Gastrocnemius medialis (tissue), 4 donors: ENCODE data around the gene ATP11A.

Experiments
- CTCF ChIP-seq, 5 experiments: fragments of 450-650 bp in 3 of 5; fragments of 200-600 bp in 2 of 5; sonication (generic) in 2 of 5; IDR thresholded peaks in 4 of 5; conservative IDR thresholded peaks in 1 of 5; 1 replicate in 4 of 5; 2 replicates in 1 of 5; pipeline ENCODE4 v1.5.1; 2016 to 2019; ENCODE audit warnings: antibody characterized with exemption in 5 of 5, mild to moderate bottlenecking in 3 of 5, moderate library complexity in 3 of 5
- POLR2A ChIP-seq, 2 donors: fragments of 450-650 bp; IDR thresholded peaks; one replicate each; pipeline ENCODE4 v1.6.1; 2017; ENCODE audit warnings: antibody characterized with exemption in 2 of 2, mild to moderate bottlenecking in 2 of 2, moderate library complexity in 2 of 2

GRCh38 chr13:112905619-112905989 is 215.8 kb downstream of the ATP11A start:
- TF ChIP-seq CTCF (IDR thresholded peaks at IDR 0.05 in 4 of 5, conservative IDR thresholded peaks at IDR 0.05 in 1 of 5), result no peak
- TF ChIP-seq POLR2A (IDR thresholded peaks at IDR 0.05), result no peak
